Mesenteric fat pad (tissue), 1 donor: ENCODE data around the gene AATF. TPM values are rescaled to one million over a fixed set of nuclear protein-coding genes. Genes with fewer than 3 reads are reported as not detected.

Source experiments
- DNase-seq: peaks from one replicate; pipeline ENCODE4 v3.0.0-alpha.2; 2020; ENCODE audit warnings: low spot score
- total RNA-seq: library from RNA; stranded (reverse); fragmentation: NEBNext Ultra II Directional; extraction: Animal tissue kit (Norgen Biotek cat#: 25700); gene quantifications from one replicate; pipeline ENCODE4 v1.2.1, GENCODE V29; 2021
- donor health status: DM: yes; HTN: yes; CAD: no.

AATF gene
- total RNA-seq, 1 donor from 2014 or later: 42.3 TPM

DNA sequence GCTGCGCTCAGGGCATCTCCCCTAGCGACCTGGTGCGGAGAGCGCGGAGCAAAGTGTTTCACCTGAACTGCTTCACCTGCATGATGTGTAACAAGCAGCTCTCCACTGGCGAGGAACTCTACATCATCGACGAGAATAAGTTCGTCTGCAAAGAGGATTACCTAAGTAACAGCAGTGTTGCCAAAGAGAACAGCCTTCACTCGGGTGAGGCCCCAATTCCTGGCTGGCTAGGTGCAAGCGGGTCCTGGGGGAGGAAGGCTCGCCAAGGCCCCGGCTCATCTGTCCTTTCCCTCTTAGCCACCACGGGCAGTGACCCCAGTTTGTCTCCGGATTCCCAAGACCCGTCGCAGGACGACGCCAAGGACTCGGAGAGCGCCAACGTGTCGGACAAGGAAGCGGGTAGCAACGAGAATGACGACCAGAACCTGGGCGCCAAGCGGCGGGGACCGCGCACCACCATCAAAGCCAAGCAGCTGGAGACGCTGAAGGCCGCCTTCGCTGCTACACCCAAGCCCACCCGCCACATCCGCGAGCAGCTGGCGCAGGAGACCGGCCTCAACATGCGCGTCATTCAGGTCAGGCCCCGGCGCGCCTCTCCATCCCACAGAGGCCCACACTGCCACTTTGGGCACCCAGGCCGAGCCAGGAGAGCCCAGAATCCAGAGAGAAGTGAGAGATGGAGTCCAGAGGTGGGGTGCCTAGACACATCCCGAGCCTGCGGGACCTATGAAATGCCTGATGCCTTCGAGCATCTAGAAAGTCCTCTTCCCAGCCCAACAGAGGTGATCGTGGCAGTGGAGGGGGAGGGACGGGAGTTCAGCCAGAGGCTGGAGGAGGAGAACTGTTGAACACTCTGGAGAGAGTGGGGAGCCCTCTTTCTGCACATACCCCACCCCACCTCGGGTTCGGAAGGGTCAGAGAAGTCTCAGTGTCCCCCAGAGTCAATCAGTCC lies 8.2 kb upstream of the AATF start:
- DNase-seq: no peak

DNA sequence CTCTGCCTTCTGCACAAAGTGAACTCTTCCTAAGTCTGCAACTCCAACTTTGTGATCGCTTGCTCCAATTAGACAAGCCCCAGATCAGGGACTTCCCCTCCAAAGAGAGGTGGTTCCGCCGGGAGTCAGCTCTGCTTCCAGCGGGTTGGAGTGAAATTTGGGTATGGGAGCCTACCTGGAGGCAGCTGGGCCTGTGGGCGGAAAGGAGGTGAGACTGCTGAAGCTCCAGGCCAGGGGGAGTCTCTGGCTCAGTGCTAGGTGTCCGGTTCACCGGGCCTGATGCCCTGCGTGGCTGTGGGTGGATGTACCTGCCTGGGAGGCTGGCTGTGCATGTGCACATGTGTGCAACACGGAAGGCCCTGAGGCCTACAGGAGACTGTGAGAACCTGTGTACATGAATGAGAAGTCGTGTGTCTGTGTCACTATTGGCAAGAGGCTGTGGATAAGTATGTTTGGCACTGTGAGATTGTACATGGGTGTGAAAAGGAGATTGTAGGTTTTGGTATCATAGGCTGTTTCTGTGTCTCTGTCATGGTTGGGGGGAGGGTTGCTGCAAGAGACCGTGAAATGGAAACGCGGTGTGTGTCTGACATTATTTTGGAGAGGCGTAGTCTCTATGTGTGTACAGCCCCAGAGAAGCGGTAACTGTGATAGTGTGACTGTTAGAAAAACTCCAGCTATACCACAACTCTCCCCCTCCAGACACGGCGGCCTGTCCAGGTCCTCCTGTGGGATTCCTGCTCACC lies 7.3 kb upstream of the AATF start:
- DNase-seq: no peak

GRCh38 chr17:36942019-36942599 lies 6.6 kb upstream of the AATF start:
- DNase-seq: no peak

GRCh38 chr17:36942631-36943125 lies 6.1 kb upstream of the AATF start:
- no peak for DNase-seq

DNA sequence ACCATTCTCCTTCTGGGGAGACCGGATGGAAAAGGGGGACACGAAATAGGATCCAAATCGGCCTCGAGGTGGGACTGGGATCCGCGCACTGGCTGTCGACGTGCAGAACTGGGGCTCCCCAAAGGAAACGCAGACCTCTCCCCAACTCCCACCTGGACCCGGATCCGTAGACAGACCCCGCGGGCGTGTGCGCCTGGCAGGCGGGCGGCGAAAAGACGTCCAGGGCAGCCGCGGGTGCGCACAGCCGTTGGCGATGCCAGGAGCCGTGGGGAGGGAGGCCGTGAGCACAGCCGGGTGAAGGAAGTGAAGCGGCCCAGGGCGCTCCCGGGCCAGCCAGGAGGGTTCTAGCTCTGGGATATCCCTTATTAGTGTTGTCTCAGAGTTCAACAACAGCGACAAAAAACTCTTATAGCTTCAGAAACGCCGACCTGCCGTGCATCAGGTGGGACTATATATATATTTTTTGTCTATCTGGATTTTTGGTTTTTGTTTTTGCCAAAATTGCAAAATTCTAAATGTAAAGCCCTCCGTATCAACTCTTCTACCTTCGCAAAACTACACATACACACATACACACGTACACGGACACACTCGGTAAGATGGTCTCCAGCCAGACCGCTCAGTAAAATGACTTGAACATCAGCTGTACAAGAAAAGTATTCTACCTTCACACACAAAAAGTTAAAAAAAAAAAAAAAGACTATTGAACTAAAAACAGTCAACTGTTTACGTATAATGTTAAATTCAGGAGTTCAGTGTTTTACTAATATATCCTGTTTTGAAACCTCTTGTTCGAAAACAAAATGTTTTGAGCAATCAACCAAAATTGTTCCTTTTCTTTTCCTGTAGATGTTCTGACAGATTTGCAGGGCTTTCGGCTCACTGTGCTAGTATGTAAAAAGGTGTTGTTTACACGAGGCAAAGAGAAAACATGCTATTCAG lies 5.2 kb upstream of the AATF start:
- DNase-seq: no peak

DNA sequence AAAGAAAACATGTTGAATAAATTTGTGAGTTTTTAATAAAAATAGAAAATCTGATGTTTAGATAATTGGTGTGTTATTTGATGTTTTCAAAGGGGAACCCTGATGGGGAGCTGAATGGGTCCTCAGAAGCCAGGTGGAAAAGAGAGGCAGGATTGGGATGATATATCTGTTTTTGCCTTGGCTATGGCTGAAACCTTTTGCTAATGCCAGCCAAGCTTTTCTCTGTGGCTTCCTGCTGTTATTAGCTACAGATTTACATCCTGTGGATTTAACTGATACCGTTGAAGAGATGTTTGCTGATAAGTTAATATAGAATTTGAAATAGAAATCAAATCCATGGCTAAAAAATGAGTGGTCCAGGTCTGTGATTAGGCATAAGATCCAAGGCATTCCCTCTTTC lies 4.2 kb upstream of the AATF start:
- DNase-seq: no peak

- no peak for DNase-seq
Observed at GRCh38 chr17:36945140-36945539, 3.6 kb upstream of the AATF start.

DNA sequence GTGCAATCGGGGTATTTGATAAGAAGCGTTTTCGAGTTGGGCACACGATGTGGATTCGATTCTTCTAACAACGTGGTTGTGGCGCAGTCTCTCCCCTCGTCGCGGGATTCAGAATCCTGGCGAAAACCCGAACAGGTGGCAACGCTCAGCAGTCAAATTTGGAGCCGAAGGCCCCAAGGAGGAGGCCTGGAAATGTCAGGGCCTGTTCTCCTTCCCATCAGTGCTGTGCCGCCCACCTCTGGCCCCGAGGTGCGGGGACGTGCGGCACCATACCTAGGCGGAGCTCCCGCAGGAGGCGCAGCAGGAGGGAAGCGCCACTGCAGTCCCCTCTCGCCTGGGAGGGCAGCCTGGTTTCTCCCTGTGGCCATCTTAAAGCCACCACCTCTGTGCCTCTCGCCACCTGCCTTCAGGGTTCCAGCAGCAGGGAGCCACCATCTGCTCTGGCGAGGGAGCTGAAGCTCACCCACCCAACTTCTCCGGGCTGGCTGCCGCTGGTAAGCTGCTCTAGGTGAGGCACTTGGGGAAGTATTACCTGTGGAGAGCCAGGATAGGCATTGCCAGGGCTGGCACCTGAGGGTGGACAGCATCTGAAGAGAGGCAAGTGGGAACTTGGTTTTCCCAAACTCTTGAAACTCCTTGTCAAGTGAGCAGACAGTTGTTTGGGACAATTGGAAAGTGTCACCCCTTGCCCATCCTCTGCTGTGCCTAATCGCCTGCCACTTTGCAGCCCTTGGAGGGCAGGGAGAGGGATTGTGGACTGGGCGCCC lies 2.6 kb upstream of the AATF start:
- DNase-seq: no peak

DNA sequence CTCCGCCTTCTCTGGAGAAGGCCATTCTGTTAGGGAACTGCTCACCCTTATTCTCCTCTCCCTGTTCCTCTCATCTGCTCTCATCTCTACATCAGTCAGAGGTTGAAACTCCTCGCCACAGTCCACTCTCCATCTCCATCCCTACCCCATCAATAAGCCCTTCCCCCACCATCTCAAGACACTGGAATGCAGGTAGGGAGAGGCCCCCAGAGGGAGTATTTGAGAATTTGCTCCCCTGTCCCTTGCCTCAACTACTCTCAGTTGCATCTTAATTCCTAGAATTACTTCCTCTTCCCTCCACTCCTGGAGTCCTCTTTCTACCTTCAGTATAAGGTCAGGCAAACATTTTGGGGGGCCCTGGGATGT lies 2.0 kb upstream of the AATF start:
- no peak for DNase-seq

DNA sequence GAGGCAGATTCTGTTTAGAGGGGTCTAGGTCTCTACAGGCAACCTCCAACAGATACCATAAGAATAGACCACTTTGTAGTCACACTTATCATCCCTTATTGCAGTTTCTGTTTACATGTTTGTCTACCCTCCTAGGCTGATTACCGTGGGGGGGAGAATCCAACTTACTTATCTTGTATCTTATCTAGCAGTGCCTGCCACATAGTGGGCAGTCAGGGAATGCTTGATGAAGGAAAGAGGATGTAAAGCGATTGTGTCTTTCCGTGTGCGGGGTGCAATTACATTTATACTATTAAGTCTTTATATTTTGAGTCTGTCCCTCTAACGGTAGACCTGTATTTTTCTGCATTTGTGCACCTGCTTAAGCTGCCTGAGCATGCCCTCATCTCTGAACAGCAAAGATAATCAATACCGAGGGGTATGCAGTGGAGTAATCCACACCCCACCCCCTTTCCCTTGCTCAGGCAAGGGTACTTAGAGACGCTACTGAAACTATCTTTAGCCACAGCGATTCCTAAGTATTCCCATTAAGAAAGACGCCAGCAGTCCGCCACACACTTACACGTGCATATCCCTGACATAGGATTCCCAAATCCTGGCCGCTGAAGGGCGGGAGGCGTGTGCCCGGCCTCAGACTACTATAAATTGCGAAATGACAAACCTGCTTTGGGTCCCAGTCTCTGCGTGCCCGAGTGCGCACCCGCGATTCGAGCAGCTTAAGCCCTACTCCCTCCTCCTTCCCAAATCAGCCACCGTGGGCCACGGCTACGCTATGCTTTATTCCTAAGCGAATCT lies 635 bp upstream of the AATF start:
- DNase-seq: no peak

DNA sequence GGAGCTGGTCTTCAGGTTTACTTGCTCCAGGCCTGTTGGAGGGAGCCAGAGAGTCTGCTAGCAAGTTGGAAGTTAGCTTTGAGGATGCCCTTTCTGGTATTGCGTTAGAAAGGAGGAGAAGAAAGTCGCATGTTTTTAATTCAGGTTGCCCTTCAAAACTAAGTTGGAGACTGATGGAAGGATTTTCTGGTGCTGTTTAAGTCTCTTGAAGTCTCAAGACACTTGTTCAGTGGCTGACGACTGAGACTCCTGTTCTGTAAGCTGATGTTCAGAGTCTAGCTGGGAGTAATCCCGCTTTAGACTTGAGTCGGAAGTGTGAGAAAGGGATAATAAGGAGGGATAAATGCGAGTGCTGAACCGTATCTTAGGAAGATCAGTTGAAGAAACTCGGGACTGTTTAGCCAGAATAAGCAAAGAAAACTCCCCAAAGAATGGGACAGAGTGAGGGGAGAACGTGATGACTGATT lies 740 bp downstream of the AATF start:
- DNase-seq: no peak

GRCh38 chr17:36950027-36950426 lies 1.3 kb downstream of the AATF start:
- no peak for DNase-seq

DNA sequence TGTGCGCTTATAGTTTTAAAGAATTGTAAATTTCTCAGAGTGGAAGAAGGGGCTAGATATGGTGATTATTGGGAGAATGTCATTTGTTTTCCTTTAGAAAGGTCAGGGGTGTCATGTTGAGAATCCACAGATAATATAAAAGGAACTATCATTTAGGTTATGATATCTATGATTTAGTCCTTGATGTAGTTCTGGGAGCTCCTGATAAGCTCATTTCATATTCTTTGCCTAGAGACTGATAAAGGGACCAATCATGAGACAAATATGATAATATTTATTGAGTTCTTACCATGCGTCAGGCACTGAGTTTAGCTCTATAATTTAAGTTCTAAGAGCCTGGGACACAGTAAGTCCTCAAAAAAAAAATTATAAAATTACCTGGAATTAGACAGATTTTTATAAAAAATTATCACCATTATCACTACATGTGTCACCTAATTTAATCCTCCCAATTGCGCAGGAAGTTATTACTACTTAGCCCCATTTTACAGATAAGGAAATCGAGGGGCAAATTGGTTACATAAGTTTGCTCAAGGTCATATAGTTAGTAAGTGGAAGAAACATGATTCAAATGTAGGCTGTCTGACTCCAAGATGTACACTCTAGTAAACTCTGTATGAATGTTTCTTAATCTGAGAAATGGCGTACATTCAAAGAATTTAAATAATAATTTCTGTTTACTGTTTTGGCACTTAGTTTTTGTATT lies 2.5 kb downstream of the AATF start:
- no peak for DNase-seq

GRCh38 chr17:36971508-36971907 lies 22.8 kb downstream of the AATF start:
- no peak for DNase-seq

DNA sequence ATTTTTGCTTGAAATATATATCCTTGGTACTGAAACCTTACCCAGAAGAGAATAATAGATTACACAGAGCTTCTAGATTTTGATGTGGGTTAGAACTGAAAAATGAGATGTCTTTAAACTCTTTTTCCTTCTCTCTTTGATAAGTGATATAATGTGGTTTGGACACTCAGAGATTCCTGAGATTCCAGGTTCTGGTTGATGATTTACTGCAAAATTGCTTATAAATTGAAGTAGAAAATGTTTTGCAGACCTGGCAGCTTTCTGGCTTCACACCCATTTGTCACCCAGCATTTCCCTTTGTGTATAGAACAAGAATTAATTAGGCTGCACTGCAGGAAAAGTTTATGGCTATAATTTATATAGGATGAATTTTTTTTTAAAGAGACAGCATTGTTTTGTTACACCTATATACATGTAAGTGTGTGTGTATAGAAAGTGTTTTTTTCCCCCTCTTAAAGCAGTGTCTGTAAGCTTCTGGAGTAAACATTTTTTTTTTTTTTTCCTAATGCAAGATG lies 23.5 kb downstream of the AATF start:
- DNase-seq: no peak

DNA sequence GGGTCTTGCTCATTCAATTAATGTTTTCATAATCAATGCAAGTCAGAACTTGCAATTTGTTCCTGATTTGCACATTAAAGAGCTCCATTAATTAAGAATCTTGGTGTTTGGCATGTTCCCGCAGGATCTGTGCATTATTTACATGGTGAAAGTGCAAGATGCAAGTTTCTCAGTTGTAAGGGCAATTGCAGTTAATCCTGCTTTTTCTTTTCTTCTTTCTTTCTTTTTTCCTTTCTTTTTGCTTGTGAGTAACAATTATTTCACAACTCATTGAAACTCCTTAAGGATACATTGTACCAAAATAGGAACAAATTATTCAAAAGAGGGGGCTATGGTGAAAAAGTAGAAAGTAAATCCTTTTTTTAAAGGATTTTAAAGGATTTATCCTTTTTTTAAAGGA lies 24.2 kb downstream of the AATF start:
- DNase-seq: no peak

- DNase-seq: no peak
Observed at GRCh38 chr17:36975922-36976515, 27.3 kb downstream of the AATF start.

DNA sequence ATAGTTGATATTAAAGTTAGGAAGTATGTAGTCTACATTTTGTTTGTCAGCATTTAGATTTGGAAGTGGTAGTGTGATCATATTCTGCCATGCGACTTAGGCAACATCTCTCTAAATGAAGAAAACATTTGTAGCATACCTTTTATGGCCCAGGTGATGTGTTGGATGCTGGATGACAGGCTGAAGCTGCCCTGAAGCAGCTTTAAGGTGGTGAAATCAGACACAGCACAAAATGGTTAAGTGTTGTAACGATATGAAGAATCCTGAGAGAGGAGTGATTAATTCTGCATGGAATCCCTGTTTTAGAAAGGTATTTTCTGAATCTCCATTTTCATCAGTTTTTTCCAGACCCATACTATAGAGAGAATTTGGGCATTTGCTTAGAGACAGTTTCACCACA lies 28.3 kb downstream of the AATF start:
- DNase-seq: no peak
